ENCODE results near the gene HPCAL1.

Gene HPCAL1

DNA sequence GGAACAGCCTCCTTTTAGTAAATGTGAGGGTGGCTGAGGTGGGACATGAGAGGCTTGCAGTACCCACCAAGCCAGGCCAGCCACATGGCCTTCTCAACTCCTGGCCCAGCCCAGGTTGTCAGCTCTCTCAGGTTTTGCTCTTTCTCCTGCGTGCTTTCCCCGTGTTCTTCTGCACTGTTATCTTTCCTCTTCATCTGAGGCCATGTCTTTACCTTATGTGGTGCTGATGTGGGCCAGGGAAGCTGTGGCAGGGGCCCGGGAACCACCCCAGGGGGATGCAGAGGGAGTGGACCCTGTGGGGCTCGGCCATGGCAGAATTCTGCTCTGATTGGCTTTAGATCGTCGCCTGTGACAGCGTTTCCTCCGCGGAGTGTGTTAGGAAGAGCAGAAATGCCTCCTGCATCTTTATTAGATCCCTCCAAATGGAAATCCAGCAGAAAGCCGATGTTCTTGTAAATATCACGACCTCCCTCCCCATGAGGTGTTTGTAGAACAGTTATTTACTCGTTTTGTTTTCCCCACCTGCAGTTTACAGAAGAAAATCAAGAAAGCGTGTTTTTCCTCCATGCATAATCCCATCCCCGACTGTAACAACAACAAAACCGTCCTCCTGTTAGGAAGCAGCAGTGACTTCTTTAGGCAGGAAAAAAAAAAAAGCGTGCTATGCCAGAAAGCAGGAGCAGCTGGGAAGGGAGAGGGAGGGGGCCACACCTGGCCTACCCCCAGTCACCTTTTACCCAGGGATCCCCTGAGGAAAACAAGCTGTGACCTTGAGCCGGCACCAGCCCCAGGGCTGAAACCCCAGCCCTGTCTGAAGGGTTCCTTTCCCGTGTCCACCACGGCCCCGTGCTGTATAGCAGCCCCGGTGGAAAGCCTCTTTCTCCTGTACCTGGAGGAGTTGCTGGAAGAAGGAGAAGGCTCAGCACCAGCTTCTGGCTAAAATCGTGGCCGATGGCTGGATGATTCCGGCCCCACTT, 54.8 kb downstream of the HPCAL1 start:
- no peak for DNase-seq

- DNase-seq = no peak
These were observed 56.5 kb downstream of the HPCAL1 start for GRCh38 chr2:10359246-10359645.

DNA sequence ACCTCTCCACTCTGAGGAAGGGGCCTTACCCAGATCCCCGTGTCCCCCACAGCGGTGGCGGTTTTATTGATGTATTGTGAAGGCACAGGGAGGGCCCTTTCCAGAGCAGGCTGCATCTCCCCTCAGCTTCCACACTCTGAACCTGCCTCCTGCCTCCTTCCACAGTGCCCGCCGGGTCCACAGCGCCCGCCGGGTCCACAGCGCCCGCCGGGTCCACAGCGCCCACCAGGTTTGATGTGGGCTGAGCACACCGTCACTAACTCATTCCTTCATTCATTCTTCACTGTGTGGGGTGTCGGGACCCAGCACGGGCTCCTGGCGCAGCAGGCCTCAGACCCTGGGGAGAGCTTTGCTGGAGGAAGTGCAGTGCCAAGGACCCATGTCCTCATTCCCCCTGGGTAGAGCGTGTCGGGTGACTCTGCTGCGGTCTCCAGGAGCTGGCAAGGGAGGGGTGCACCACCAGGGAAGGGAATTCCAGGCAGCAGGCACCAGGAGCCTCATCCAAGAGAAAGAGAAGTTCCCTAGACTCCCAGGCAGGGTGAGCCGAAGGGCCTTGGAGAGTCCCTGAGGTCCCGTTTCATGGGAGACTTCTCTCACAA, 57.1 kb downstream of the HPCAL1 start:
- DNase-seq = no peak

DNA sequence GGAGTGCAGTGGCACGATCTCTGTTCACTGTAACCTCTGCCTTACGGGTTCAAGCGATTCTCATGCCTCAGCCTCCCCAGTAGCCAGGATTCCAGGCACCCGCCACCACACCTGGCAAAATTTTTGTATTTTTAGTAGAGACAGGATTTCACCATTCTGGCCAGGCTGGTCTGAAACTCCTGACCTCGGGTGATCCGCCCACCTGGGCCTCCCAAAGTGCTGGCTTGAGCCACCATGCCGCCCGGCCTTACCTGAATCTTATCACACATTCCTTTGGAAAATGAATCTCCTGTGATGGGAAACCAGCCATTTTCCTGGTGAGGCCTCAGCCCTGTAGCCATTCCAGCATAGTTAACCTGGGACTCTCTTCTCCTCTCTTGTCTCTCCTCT, 57.8 kb downstream of the HPCAL1 start:
- no peak for DNase-seq

DNA sequence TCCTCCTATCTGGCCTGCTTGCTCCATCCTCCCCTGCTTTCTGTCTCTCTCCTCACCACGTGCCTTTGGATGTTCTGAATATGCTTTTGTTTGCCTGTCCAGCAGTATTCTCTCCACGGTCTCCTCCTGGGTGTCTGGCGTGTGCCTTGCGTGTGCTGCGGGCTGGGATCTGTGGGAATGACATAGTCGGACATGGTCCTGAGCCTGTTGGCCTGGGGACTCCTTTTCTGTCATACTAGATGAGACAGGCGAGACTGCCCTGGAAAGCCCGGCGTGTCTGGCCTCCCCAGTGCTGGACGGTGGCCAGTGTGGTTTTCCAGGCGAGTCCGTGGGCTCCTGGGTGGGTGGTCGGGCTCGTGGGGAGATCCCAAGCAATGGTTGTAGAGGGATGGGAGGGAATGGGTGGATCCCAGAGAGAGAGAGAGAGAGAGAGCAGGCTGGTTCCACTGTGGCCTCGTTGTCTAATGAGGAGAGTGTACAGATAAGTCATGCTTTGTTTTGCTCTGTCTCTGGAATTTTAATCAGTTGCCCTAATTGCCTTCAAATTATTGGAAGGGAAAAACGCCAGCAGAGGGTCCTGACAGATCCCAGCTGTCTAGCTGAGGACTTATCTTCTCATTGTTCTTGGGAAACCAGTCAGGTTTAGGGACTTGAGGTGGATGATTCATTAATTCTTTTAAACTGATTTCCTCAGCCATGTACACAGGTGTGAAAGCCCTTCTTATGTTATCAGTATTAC, 58.3 kb downstream of the HPCAL1 start:
- no peak for DNase-seq

GRCh38 chr2:10362096-10362897, 59.6 kb downstream of the HPCAL1 start:
- DNase-seq = no peak

DNA sequence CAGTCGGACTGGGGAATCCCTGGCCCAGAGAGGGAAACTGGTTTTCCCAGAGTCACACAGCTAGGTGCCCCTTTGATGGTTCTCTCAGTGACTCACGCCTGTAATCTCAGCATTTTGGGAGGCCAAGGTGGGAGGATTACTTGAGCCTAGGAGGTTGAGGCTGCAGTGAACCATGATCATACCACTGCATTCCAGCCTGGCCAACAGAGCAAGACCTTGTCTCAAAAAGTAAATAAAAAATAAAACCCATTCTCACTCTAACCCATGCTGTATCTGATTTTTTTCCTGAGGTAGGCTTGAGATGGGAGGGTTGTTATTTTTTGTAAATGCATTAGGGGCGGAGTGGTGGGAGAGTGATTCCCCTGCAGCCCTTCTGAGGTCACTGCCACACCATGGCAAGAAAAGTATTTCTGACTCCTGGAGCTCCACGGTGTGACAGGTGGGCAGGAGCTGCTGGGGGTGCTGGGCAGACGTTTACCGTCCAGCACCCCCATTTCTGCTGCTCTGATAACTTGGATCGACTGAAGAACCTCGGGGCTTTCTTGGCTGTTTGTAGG, 60.3 kb downstream of the HPCAL1 start:
- DNase-seq = no peak

GRCh38 chr2:10363861-10364610, 61.3 kb downstream of the HPCAL1 start:
- DNase-seq = no peak

- DNase-seq = no peak
These were observed 62.7 kb downstream of the HPCAL1 start for GRCh38 chr2:10365412-10365811.

- no peak for DNase-seq
These were observed 64.0 kb downstream of the HPCAL1 start for GRCh38 chr2:10366601-10367270.

DNA sequence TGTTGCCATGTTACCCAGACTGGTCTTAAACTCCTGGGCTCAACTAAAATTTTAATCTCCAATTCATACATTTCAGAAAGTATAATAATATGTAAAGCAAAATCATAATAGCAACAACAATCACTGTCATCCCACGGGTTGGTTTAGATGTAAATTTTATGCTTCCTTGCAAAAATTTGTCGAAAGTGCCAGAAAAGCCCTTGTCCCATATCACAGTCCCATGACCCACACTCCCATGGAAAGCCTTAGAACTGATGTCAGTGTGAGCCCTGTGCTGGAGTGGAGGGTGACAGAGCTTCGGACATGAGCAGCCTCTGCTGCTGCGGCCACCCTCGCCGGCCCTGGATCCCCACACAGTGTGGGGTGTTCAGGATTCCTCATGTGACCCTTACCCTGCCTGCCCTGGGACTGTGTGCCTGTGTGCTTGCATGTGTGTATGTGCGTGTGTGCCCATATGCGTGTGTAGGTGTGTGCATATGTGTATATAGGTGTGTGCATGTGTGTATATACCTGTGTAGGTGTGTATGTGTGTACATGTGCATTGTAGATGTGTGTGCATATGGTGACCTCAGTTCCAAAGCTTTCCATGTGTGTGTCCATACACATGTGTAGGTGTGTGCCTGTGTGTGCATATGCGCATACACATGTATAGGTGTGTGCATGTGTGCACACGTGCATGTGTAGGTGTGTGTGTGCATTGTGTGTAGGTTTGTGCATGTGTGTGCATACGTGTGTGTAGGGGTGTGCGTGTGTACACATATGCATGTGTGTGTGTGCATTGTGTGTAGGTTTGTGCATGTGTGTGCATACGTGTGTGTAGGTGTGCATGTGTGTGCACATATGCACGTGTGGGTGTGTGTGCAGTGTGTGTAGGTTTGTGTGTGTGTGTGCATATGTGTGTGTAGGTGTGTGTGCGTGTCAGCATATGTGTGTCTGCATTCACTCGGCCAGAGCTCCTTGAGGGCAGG, 65.1 kb downstream of the HPCAL1 start:
- DNase-seq = no peak

DNA sequence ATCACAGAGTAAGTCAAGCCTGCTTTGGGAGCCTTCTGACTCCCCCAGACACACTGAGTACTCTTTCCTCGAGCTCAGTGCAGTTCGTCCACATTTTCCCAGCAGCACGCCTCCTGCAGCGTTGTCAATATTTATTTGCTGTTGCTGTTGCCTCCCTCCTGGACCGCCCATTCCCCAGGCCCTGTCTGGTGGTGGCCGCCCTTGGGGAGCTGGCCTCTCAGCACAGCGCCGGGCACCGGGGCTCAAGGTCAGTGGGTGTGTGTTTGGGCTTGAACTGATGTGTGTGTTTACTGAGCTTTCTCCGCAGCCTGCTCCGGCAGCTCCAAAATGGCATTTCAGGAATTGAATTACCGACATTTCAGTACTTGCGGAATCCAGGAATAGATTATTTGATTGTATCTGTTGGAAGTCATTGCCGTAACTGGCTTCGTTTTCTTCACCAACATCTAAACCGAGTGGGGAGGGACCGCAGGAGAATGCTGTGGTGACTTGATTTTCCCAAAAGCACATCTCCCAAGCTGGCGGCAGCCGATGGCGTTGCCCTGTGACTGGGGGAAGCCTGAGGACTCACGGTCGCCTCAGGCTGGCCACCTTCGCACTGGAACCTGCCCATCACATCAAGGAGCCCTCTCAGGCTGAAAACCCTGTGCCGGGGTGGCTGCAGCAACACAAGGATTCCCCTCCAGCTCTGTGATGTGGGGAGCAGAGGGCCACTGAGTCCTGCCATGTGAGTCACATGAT, 66.0 kb downstream of the HPCAL1 start:
- no peak for DNase-seq

- no peak for DNase-seq
These were observed 66.9 kb downstream of the HPCAL1 start for GRCh38 chr2:10369269-10370255.

DNA sequence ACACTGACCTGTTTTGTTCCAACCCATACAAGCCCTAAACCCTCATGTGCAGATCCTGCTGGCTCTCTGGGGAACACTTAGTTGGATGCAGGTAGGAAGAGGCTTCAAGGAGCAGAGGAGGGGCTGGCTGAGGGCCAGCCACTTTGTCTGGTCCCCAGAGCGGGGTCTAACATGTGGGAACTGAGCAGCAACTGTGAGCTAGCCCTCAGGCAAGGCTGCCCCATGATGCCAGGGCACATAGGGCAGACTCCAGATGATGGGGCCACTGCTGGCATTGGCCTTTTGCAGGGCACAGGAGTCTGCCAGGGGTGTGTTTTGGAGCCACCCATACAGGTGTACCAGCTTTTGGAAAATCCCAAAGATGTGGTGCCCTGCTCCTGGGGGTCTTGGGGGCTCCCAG, 67.7 kb downstream of the HPCAL1 start:
- no peak for DNase-seq

DNA sequence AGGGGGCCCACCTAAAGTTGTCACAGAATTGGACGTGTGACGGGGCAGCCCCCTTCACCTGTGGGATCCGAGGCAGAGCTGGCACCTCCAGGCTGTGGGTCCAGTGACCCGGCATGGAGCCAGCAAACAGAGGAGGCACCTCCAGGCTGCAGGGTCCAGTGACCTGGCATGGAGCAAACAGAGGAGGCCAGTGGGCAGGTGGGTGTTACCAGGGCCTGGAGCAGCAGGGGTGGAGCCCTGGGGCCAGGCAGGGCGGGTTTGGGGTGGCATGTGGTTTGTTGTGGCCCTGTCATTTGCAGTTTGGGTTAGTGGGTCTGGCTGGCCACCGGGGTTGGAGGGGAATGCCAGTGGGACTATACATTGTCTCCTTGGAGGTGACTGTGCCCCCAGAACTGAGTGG, 68.2 kb downstream of the HPCAL1 start:
- no peak for DNase-seq

DNA sequence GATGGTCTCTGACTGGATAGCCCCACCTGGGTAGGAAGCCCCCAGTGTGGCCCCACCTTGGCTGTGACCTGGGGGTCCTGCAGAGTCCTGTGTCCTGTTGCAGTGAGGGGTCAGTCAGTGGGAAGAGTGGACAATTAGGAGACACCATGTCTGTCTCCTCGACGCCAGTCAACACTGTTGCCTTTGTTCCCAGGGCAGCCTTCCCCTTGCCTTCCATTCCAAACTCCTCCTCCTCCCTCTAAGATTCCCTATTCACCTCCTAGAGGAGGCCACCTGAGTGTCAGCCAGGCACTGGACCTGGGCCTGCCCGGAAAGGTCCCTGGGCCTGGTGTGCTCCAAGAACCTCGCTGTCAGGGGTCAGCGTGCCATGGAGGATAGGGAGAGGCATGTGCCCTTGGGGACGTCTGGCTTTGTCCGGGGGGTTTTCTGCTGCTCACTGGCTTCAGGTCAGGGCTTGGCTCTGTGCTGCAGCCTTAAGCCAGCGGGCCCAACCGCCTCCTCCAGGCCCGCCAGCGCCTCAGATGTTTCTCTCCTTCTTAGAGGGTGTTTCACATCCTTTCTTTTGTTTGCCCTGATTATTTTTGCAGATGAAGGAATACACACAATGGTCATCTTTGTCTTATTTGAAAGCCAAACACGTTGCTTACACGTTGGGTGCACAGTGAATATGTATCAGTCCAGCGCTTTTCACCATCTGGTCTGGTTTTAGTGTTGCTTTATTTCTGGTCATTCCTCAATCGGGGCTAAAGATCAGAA, 68.9 kb downstream of the HPCAL1 start:
- no peak for DNase-seq
